Gastroesophageal sphincter (tissue), 4 donors: ENCODE results near the gene PRRT3. TPM values are rescaled to one million over a fixed set of nuclear protein-coding genes. Genes with fewer than 3 reads are reported as not detected.

Experiments used
- ATAC-seq: fragments of 150-250 bp; one replicate; pipeline ENCODE4 v1.9.1; 2016; ENCODE audit warnings: mild to moderate bottlenecking, moderate library complexity
- H3K27ac ChIP-seq, 4 donors: fragments of 200-600 bp; sonication (generic) in 3 of 4; 1 replicate in 3 of 4; 2 replicates in 1 of 4; pipeline ENCODE4 v1.5.1; 2016 to 2019
- H3K27me3 ChIP-seq: fragments of 200-600 bp; sonication (generic); one replicate; pipeline ENCODE4 v1.5.1; 2019
- H3K36me3 ChIP-seq, 2 donors: fragments of 200-600 bp; sonication (generic); one replicate each; pipeline ENCODE4 v1.5.1; 2019; ENCODE audit warnings: control low read depth in 1 of 2
- H3K4me1 ChIP-seq, 3 donors: fragments of 200-600 bp; sonication (generic); 1 replicate in 2 of 3; 2 replicates in 1 of 3; pipeline ENCODE4 v1.5.1; 2016 to 2019; ENCODE audit warnings: control low read depth in 2 of 3
- H3K4me3 ChIP-seq, 2 donors: fragments of 200-600 bp; sonication (generic); one replicate each; pipeline ENCODE4 v1.5.1; 2019; ENCODE audit warnings: mild to moderate bottlenecking in 1 of 2, moderate library complexity in 1 of 2
- H3K9me3 ChIP-seq, 3 donors: fragments of 200-600 bp; sonication (generic); one replicate each; pipeline ENCODE4 v1.5.1; 2017 to 2019; ENCODE audit warnings: control low read depth in 2 of 3
- CTCF ChIP-seq, 4 experiments: fragments of 200-600 bp in 2 of 4; fragments of 450-650 bp in 2 of 4; sonication (generic) in 1 of 4; IDR thresholded peaks; one replicate each; pipeline ENCODE4 v1.5.1; 2017 to 2019; ENCODE audit warnings: antibody characterized with exemption in 4 of 4, mild to moderate bottlenecking in 2 of 4, moderate library complexity in 2 of 4
- EP300 ChIP-seq: sonication (generic); formaldehyde crosslinking; IDR thresholded peaks from one replicate; pipeline ENCODE4 v1.6.1; 2017; ENCODE audit warnings: antibody characterized with exemption, mild to moderate bottlenecking
- POLR2A ChIP-seq, 2 donors: fragments of 450-650 bp; IDR thresholded peaks; one replicate each; pipeline ENCODE4 v1.6.1; 2017; ENCODE audit warnings: antibody characterized with exemption in 2 of 2, mild to moderate bottlenecking in 2 of 2, moderate library complexity in 1 of 2
- POLR2AphosphoS5 ChIP-seq: sonication (generic); formaldehyde crosslinking; IDR thresholded peaks from one replicate; pipeline ENCODE4 v1.6.1; 2017; ENCODE audit warnings: antibody characterized with exemption
- WGBS, 2 donors: methylation state at CpG; one replicate each; pipeline ENCODE4 v1.1.5; 2018; ENCODE audit warnings: low coverage in 1 of 2; 5-methylcytosine and 5-hydroxymethylcytosine counted together
- total RNA-seq, 4 donors: library from RNA; depleted of rRNA; stranded (reverse); fragments of >200 nt; gene quantifications; one replicate each; pipeline ENCODE4 v1.1.0, GENCODE V29; 2016

The PRRT3 gene
- total RNA-seq = 1 to 10 TPM; 1.3 to 3.6 (median 2.7) TPM

- Histone ChIP-seq H3K9me3 (no peaks in the 10 kb centered on the region), H3K27ac (peak within 1 kb of the TSS in 1 of 4 donors; percentile 30), H3K36me3 (peaks cover 0 to 19% of the 10 kb centered on the region in 2 donors), H3K4me3 (peak within 1 kb of the TSS; percentile 53 to 62), H3K4me1 (peaks cover 0 to 30% (median 14%) of the 10 kb centered on the region in 3 donors), H3K27me3 (no peaks in the 10 kb centered on the region)
- peak; percentile 62 for ATAC-seq
- no peak for TF ChIP-seq CTCF (IDR thresholded peaks at IDR 0.05)
- TF ChIP-seq POLR2AphosphoS5 = no peak
- 4 to 23% methylated on average over 3 to 26 of the region's 52 CpGs for WGBS, 2 donors
Measured at GRCh38 chr3:9951962-9952805, at the start of gene PRRT3. PRRT3 (minus strand) TSS chr3:9952408; CDS start chr3:9950115, 2,293 bp downstream.

GRCh38 chr3:10000686-10001085 lies 48.5 kb upstream of the PRRT3 start:
- H3K4me1 ChIP-seq = no peaks in the 10 kb centered on the region
- H3K36me3 ChIP-seq = peaks cover 0 to 10% of the 10 kb centered on the region in 2 donors
- no peaks in the 10 kb centered on the region for H3K9me3 ChIP-seq
- H3K27ac ChIP-seq = no peak overlapping the region
- no peak for ATAC-seq
- H3K27me3 ChIP-seq = no peaks in the 10 kb centered on the region
- TF ChIP-seq EP300 = no peak
- TF ChIP-seq POLR2A (IDR thresholded peaks at IDR 0.05) = no peak
- TF ChIP-seq POLR2AphosphoS5 = no peak
- no peak for TF ChIP-seq CTCF (IDR thresholded peaks at IDR 0.05)
- 93 to 100% methylated on average over 4 to 7 of the region's 7 CpGs for WGBS, 2 donors
- H3K4me3 ChIP-seq = no peak overlapping the region

GRCh38 chr3:9994086-9994844 lies 42.1 kb upstream of the PRRT3 start:
- TF ChIP-seq POLR2A (IDR thresholded peaks at IDR 0.05) (no peak), EP300 (no peak), CTCF (IDR thresholded peaks at IDR 0.05) (no peak), POLR2AphosphoS5 (no peak)
- peak; percentile 34 for ATAC-seq

GRCh38 chr3:9986230-9986725 lies 34.1 kb upstream of the PRRT3 start:
- peak; percentile 56 for ATAC-seq
- WGBS, 2 donors = 0 to 7% methylated on average over 3 to 9 of the region's 17 CpGs
- TF ChIP-seq POLR2A (IDR thresholded peaks at IDR 0.05) = no peak
- TF ChIP-seq CTCF (IDR thresholded peaks at IDR 0.05) = no peak
- no peak for TF ChIP-seq POLR2AphosphoS5
- no peak for TF ChIP-seq EP300
- Histone ChIP-seq H3K27ac (peak overlapping the region; percentile 78 to 87 (median 82)), H3K4me3 (peak overlapping the region; percentile 88 to 90), H3K9me3 (no peaks in the 10 kb centered on the region), H3K27me3 (no peaks in the 10 kb centered on the region), H3K4me1 (peaks cover 9 to 61% (median 10%) of the 10 kb centered on the region in 3 donors), H3K36me3 (peaks cover 0 to 26% of the 10 kb centered on the region in 2 donors)

More at GRCh38 chr3:9994086-9994844, 42.1 kb upstream of the PRRT3 start:
- peaks cover 0 to 10% of the 10 kb centered on the region in 2 donors for H3K36me3 ChIP-seq
- no peaks in the 10 kb centered on the region for H3K27me3 ChIP-seq
- no peaks in the 10 kb centered on the region for H3K4me1 ChIP-seq
- no peak overlapping the region for H3K4me3 ChIP-seq
- H3K9me3 ChIP-seq = no peaks in the 10 kb centered on the region
- 78 to 92% methylated on average over 1 to 9 of the region's 10 CpGs for WGBS, 2 donors
- H3K27ac ChIP-seq = no peak overlapping the region
